HepG2 (cell line): ENCODE measurements around the gene MIEF1. TPM values are rescaled to one million over a fixed set of nuclear protein-coding genes. Genes with fewer than 3 reads are reported as not detected.
A peak's percentile ranks its signal among the peaks of the same experiment; 100 is the strongest.

ENCODE experiments used
- CCAR2 ChIP-seq: fragments of 200-400 bp; formaldehyde crosslinking; optimal IDR thresholded peaks from 2 replicates; pipeline ENCODE3; 2018; ENCODE audit warnings: low read depth, mild to moderate bottlenecking, low read length, moderate library complexity
- CENPX ChIP-seq: sonication (generic); formaldehyde crosslinking; IDR thresholded peaks from 2 replicates; pipeline ENCODE4 v1.9.0; 2021; ENCODE audit warnings: mild to moderate bottlenecking, missing genetic modification reagents, moderate library complexity
- GLI4 ChIP-seq: sonication (generic); formaldehyde crosslinking; IDR thresholded peaks from 2 replicates; pipeline ENCODE4 v1.5.1; 2020; ENCODE audit warnings: missing genetic modification reagents, mild to moderate bottlenecking, moderate library complexity, borderline replicate concordance
- GLMP ChIP-seq: sonication (generic); formaldehyde crosslinking; IDR thresholded peaks from 2 replicates; pipeline ENCODE4 v1.9.0; 2021; ENCODE audit warnings: missing genetic modification reagents, mild to moderate bottlenecking, borderline replicate concordance
- GPN1 ChIP-seq: sonication (generic); formaldehyde crosslinking; IDR thresholded peaks from 2 replicates; pipeline ENCODE4 v1.5.1; 2020; ENCODE audit warnings: missing genetic modification reagents, borderline replicate concordance
- HNRNPH1 ChIP-seq: fragments of 200-400 bp; formaldehyde crosslinking; optimal IDR thresholded peaks from 2 replicates; pipeline ENCODE3; 2017; ENCODE audit warnings: mild to moderate bottlenecking, low read depth, low read length
- KDM1A ChIP-seq: IDR thresholded peaks from 2 replicates; pipeline ENCODE4 v1.6.1; 2016; ENCODE audit warnings: missing compliant biosample characterization
- MLX ChIP-seq: IDR thresholded peaks from 2 replicates; pipeline ENCODE4 v1.6.1; 2016
- NRL ChIP-seq: sonication (generic); formaldehyde crosslinking; IDR thresholded peaks from 2 replicates; pipeline ENCODE4 v1.5.0; 2020; ENCODE audit warnings: missing genetic modification reagents, mild to moderate bottlenecking, moderate library complexity, borderline replicate concordance
- PHB2 ChIP-seq: fragments of 450-650 bp; IDR thresholded peaks from 2 replicates; pipeline ENCODE4 v1.6.1; 2018; ENCODE audit not compliant: partially characterized antibody
- RBAK ChIP-seq: sonication (generic); formaldehyde crosslinking; IDR thresholded peaks from 2 replicates; pipeline ENCODE4 v1.5.1; 2020; ENCODE audit warnings: mild to moderate bottlenecking, missing genetic modification reagents
- RFX5 ChIP-seq: IDR thresholded peaks from 2 replicates; pipeline ENCODE4 v1.6.1; 2011; ENCODE audit warnings: low read depth, low read length, improper control_type of control experiment
- SALL2 ChIP-seq: sonication (generic); formaldehyde crosslinking; IDR thresholded peaks from 2 replicates; pipeline ENCODE4 v1.8.1; 2023; ENCODE audit warnings: mild to moderate bottlenecking, missing genetic modification reagents, inconsistent platforms
- SUZ12 ChIP-seq: fragments of 150-350 bp; IDR thresholded peaks from 2 replicates; pipeline ENCODE4 v1.6.1; 2014; ENCODE audit warnings: low read depth, low read length
- TFE3 ChIP-seq: IDR thresholded peaks from 2 replicates; pipeline ENCODE4 v1.6.1; 2016
- TIGD3 ChIP-seq: sonication (generic); formaldehyde crosslinking; IDR thresholded peaks from 2 replicates; pipeline ENCODE4 v1.5.1; 2020; ENCODE audit warnings: mild to moderate bottlenecking, missing genetic modification reagents, borderline replicate concordance
- TOE1 ChIP-seq: sonication (generic); formaldehyde crosslinking; IDR thresholded peaks from 2 replicates; pipeline ENCODE4 v1.4.0; 2020; ENCODE audit warnings: mild to moderate bottlenecking, missing genetic modification reagents
- WIZ ChIP-seq: sonication (generic); formaldehyde crosslinking; IDR thresholded peaks from 2 replicates; pipeline ENCODE4 v1.5.1; 2020; ENCODE audit warnings: mild to moderate bottlenecking, missing genetic modification reagents
- ZNF3 ChIP-seq: IDR thresholded peaks from 2 replicates; pipeline ENCODE4 v1.7.0; 2017; ENCODE audit warnings: inconsistent platforms
- ZNF510 ChIP-seq: sonication (generic); formaldehyde crosslinking; IDR thresholded peaks from 2 replicates; pipeline ENCODE4 v1.4.0; 2020; ENCODE audit warnings: low read depth, mild to moderate bottlenecking, missing genetic modification reagents
- ZNF543 ChIP-seq: sonication (generic); formaldehyde crosslinking; IDR thresholded peaks from 2 replicates; pipeline ENCODE4 v1.4.0; 2020; ENCODE audit warnings: mild to moderate bottlenecking, missing genetic modification reagents
- ZNF629 ChIP-seq: sonication (generic); formaldehyde crosslinking; conservative IDR thresholded peaks from 2 replicates; pipeline ENCODE4 v1.5.0; 2020; ENCODE audit warnings: missing genetic modification reagents
- ZNF788 ChIP-seq: sonication (generic); formaldehyde crosslinking; IDR thresholded peaks from 2 replicates; pipeline ENCODE4 v1.5.0; 2020; ENCODE audit warnings: mild to moderate bottlenecking, missing genetic modification reagents, borderline replicate concordance
- ZNF878 ChIP-seq: sonication (generic); formaldehyde crosslinking; IDR thresholded peaks from 2 replicates; pipeline ENCODE4 v1.8.1; 2023; ENCODE audit warnings: mild to moderate bottlenecking, missing genetic modification reagents, moderate library complexity
- ZSCAN30 ChIP-seq: sonication (generic); formaldehyde crosslinking; IDR thresholded peaks from 2 replicates; pipeline ENCODE4 v1.5.0; 2020; ENCODE audit warnings: mild to moderate bottlenecking, missing genetic modification reagents
- polyA plus RNA-seq, 8 experiments: library from polyadenylated mRNA; depleted of rRNA in 3 of 8; stranded (reverse) in 7 of 8; unstranded in 1 of 8; fragments of >200 nt; fragmentation: Illumina TruSeq in 4 of 8; extraction: Trizol in 4 of 8; gene quantifications; 2 replicates each; pipeline versions ENCODE4 v1.2.1 to v1.2.3, GENCODE V29; 2011 to 2016; ENCODE audit warnings: low read depth in 4 of 8, missing spikeins in 1 of 8, mixed read lengths in 1 of 8; ENCODE audit not compliant: insufficient read depth in 1 of 8
- total RNA-seq, 5 experiments: library from RNA; depleted of rRNA; stranded (reverse); fragments of >200 nt; fragmentation: Illumina TruSeq; extraction: Trizol; gene quantifications; 2 replicates each; pipeline ENCODE4 v1.2.3, GENCODE V29; 2016; ENCODE audit warnings: low read depth in 1 of 5

Gene MIEF1
- total and polyA plus RNA-seq, 2 of the 13 experiments (the other 11 are each of a cell fraction or from before 2014, with no cell fraction given): 21.7 to 34.8 TPM

GRCh38 chr22:39528681-39529486 lies 26.8 kb downstream of the MIEF1 start (continued):
- no peak for TF ChIP-seq GLI4 (CRISPR knock-in tag)
- no peak for TF ChIP-seq ZNF3 (CRISPR knock-in tag)
- TF ChIP-seq ZNF510 (CRISPR knock-in tag): 0 out of 2 replicates have a peak, but pooled peaks have one; percentile 30
- no peak; the same call in 1 of the 2 replicates for TF ChIP-seq TOE1
- TF ChIP-seq RFX5: peak; percentile 61; the same call in 1 of the 2 replicates
- peak; percentile 33 for TF ChIP-seq HNRNPH1
- TF ChIP-seq ZNF543 (CRISPR knock-in tag): 0 out of 2 replicates have a peak, but pooled peaks have one; percentile 54
- 0 out of 2 replicates have a peak, but pooled peaks have one; percentile 41 for TF ChIP-seq ZNF629 (CRISPR knock-in tag)
- TF ChIP-seq TFE3 (CRISPR knock-in tag): 0 out of 2 replicates have a peak, but pooled peaks have one; percentile 45
- no peak for TF ChIP-seq GPN1 (CRISPR knock-in tag)
- TF ChIP-seq RBAK (CRISPR knock-in tag): 0 out of 2 replicates have a peak, but pooled peaks have one; percentile 48
- TF ChIP-seq NRL (CRISPR knock-in tag): peak; percentile 43; the same call in 1 of the 2 replicates
- no peak for TF ChIP-seq WIZ (CRISPR knock-in tag)
- no peak for TF ChIP-seq CENPX
- TF ChIP-seq ZSCAN30: no peak
- no peak for TF ChIP-seq GLMP
- TF ChIP-seq SUZ12: no peak
- TF ChIP-seq PHB2: no peak
- peak; percentile 72 for TF ChIP-seq CCAR2
- TF ChIP-seq SALL2 (CRISPR knock-in tag): peak; percentile 76; the same call in 1 of the 2 replicates
- TF ChIP-seq MLX: 0 out of 2 replicates have a peak, but pooled peaks have one; percentile 16
- peak; percentile 90; the same call in 1 of the 2 replicates for TF ChIP-seq ZNF788 (CRISPR knock-in tag)
- no peak for TF ChIP-seq TIGD3
- TF ChIP-seq ZNF878: no peak
- TF ChIP-seq KDM1A (CRISPR knock-in tag): 0 out of 2 replicates have a peak, but pooled peaks have one; percentile 52
